HG03159 (cell line): ENCODE data around the gene RNU6-7.

Source experiments
- ATAC-seq: cut with Tn5 transposase; IDR thresholded peaks from one replicate; pipeline ENCODE4 v1.9.1; 2021; ENCODE audit warnings: mild to moderate bottlenecking, moderate library complexity; ENCODE audit not compliant: unreplicated experiment

The RNU6-7 gene

DNA sequence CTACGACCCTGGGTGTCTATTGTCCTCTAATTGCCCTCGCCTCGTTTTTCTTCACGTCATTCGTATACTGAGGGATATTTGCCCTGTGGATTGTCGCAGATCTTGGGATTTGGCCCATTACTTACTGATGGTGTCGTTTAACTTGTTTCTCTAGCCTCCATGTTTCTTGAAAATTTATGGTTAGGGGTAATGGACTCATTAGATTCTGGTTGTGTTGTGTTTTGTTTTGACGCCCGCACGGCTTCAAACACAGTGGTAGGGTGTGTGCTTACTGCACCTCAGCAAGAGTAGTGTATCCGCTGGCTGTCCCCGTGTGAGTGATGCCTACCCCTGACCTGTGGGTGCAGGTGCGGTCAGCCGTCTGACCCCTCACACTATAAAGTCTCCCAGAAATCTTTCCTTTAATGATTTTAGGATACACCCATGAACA lies 2.1 kb downstream of the RNU6-7 start:
- ATAC-seq, result no peak

DNA sequence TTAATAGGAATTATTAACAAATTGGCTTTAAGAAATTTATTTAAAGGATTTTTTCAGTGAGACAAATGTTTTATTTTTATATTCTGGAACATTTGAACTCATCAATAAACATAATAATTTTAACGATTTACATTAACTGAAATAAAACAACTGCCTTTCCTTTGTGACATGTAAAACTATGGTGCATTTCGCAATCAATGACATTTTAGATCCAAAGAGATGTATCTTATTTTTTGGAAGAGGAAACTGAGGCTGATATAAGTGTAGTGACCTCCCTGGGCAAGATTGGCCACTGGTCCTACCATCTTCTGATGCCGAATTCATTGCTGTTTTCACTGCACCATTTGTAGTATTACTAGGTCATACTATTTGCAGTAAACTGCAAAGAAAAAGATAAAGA lies 3.7 kb downstream of the RNU6-7 start:
- ATAC-seq, result no peak

DNA sequence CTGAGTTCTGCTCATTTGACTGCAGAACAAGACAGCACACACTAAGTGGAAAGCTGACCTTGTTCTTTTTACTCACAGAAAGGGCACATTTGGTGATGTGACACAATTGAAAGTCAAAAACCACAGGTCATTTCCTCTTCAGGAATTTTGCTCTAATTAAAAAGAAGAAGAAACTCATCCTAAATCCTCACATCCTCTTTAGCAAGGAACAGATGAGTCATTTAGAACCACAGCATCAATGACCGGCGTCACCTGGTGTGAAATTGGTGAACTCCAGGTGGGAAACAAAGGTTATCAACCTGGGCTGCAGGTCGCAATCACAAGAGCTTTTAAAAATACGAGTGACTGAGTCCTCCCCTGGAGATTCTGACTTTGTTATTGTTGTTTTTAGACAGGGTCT lies 4.1 kb downstream of the RNU6-7 start:
- ATAC-seq, result no peak

DNA sequence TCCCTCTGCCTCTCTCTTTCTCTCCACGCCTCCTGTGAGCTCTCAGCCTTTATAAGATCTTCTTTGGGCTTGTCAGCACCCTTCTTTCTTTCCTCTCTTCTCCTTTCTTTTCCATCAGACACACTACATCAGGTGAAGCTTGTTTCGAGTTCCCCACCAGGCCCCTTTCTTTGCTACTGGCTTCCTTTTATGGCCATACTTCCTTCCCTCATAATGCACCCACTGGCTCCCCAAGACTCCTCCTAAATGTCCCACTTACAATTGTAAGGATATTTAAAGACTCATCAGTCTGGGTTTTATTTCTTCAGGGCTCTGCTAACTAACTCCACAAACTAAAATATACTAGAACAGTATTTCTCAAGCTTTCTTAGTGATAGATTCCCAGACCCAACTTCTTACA lies 4.7 kb downstream of the RNU6-7 start:
- no peak for ATAC-seq

DNA sequence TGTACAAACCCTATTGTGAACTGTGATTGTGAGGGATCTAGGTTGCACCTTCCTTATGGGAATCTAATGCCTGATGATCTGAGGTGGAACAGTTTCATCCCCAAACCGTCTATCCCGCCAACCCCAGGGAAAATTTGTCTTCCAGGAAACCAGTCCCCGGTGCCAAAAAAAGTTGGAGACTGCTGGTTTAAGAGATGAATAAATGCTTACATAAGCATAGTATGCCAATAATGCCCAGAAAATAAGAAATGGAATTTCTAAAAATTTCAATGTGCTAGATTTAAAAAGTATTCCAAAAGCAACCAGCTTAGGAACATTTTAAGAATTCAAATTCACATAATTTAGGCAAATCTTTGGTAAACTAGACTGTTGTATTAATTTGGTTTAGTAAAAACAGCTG lies 6.6 kb downstream of the RNU6-7 start:
- no peak for ATAC-seq

DNA sequence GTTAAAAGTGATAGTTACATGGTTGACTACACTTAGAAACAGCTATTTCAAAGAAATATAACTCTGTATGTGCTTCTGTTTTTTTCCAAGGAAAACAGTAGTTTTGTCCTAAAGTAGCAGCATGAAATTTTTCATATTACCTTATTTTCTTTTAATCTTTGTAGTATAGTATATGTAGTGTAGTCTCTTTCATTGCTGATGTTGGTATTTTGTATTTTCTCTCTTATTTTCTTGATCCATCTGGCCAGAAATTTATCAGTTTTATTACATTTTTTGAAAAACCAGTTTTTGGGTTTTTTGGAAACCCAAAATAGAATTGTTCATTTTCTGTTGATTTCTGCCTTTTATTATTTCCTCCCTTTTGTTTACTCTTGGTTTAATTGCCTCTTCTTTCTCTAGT lies 7.6 kb downstream of the RNU6-7 start:
- ATAC-seq, result no peak

DNA sequence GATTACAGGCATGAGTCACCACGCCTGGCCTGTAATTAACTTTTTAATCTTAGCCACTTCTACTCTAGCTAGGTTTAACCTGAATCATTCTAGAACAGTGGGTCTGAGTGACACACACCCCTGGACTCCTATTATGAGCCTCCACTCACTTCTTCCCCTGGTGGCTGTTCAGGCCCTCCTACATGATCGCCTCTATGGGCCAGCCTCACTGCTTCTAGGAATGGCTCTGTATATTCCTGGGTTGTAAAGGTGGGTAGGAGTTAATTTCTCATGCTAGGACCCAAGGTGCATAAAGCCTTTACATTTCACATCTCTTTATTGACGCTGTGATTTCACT lies 9.2 kb downstream of the RNU6-7 start:
- ATAC-seq, result no peak

DNA sequence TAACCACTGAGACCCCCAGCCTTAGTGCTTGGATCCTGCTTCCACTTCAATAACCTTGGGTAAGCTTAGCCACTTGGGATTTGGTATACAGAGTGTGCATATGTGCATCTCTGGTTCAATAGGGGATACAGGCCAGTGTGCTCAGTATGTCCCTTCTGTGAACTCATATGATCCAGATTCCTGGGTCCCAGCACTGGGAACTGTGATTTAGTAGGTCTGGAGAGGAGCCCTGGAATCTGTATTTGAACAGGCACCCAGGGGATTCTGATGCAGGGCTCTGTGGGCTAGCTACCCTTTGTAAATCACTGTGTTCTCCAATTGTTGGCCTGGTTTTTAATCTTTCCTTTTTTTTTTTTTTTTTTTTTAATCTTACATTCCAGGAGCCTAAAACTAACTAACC lies 11.0 kb downstream of the RNU6-7 start:
- ATAC-seq, result no peak

DNA sequence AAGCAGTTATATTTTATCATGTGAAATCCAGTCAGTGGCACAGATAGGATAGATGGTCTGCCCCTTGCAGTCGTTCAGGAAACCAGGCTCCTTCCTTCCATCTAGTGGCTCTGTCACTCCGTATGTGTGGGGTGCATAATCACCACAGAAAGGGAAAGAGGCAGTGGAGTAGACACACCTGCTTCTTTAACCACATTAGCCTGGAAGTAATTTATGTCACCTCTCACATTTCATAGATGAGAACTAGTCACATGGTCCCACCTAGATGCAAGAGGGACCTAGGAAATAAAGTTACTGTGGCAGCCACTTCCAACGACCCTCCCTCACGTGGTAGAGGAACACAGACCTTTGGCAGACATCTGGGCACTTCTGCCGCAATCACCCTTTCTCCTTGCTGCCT lies 15.5 kb downstream of the RNU6-7 start:
- no peak for ATAC-seq

DNA sequence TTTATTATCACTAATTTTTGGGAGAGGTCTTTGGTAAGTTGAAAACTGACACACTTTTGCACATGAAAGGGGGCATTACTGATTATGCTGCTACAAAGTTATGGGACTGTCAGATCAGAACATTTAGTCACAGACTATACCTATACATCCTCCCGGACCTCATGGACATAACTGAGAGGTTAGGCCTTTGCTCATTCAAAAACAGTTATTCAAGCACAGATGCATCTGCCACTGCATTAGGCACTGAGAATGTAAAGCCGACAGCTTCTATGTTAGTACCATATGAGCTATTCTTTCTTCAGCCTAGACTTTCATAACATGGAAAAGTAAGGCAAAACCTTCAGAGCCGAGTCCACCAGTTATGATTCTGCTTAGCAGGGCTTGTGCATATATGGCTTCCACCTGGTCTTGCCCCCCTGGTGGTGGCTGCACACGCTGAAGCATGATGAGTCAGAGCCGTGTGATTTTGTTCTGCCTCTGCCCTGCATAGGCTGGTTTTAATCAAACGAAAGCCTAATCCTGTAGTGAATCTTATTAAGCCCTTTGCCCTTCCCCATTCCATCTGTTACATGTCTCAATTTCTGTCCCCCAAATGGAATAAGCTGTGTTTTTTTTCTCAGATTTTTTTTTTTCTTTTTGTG lies 23.0 kb downstream of the RNU6-7 start:
- no peak for ATAC-seq

DNA sequence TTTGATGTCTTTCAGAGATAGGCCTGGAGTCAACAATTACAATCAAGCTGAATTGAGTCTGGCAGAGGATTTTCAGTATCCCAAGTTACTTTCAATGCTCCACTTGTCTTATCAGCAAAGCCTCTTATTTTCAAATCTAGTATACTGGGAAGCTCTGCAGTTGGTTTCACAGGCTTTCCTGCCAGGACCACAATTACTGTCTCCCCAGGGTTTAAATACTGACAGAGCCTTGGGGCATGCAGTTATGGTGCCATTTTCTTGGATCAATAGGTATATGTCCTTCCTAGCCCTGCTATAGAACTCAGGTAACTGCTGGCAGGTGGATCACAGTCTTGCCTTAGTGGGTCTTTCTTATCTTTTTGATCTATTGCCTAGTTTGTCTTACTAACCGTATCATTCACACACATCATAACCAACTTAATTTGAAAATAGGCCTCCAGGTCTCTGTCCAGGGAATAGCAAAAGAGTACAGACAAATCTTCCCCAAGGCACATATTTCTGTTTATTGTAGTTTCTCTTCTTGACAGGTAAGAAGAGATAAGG lies 23.6 kb downstream of the RNU6-7 start:
- ATAC-seq, result no peak

DNA sequence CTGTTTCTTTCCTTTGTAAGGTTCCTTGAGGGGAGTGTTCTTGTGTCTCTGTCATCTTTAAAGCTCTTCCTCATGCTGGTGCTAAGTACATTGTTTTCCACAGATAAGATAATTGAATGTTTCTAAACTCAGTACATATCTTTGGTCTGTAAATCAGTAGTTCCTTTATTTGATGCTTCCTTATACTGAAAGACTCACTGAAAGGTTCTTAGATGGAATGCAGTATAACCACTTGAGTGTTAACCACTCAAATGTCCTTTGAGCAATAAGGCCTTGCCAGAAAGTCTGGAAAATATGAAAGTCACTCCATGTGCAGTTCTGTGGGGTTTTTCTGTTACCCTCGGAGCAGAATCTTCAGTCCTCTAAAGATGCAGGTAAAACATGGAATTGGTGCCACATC lies 24.2 kb downstream of the RNU6-7 start:
- no peak for ATAC-seq

DNA sequence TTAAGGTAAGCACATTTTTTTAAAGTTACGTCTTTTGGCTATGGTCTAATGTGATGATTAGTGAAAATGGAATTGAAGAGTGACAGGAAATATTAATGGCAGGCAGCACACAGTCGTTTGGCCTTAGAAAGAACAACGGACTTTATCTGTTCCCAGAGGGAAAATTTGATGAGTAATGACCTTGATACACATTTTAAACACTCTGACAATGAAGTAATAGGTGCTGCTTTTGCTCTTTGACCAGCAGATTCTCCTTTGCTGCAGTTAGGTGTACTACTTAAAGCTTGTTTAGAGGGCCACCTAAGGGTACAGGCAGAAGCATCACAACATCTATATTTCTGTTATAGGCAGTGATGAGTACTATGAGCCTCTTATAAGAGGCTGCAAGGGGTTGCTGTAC lies 28.3 kb downstream of the RNU6-7 start:
- no peak for ATAC-seq

DNA sequence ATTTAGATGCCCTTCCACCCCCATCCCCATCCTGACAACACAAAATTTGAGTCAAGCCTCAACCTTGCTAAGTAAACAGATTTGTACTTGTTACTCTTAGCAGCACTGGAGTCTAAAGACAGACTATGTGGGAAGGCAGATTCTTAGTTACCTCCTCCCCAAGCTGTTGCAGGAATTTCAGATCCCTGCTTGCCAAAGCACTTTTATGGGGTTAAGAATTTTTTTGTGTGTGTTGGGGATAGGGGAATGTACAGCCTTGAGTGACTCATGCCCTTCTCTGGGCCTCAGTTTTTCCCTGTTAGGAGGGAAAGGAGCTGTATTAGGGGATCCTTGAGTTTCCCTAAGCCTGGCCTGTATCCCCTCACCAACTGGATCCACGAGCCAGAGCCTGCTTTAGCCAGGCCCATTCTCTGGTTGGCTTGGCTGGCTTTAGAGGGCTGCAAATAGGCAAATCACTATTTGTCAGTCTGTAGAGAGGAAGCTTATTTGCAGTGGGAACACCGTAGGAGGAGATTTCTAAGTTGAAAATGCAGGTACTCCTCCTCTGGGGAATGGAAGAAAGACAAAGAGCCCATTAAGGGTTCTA lies 28.9 kb downstream of the RNU6-7 start:
- no peak for ATAC-seq

DNA sequence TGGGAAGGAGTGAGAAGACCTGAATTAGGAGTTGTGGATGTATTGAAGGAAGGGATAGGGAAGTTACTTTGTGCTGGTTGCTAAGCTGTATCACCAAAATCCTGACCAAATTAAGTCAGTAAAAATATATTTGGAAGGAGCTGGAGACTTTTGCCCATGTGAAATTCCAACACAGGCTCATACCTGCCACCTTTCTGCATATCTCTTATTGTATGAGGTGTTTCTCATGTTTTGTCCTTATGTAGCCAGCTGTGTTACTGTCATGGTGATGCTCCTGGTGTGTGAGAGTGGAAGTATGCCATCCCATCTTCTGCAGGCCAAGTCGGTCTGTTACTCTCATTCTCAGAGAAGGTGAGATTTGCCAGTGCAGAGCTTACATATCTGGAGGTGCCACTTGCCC lies 30.6 kb downstream of the RNU6-7 start:
- no peak for ATAC-seq

DNA sequence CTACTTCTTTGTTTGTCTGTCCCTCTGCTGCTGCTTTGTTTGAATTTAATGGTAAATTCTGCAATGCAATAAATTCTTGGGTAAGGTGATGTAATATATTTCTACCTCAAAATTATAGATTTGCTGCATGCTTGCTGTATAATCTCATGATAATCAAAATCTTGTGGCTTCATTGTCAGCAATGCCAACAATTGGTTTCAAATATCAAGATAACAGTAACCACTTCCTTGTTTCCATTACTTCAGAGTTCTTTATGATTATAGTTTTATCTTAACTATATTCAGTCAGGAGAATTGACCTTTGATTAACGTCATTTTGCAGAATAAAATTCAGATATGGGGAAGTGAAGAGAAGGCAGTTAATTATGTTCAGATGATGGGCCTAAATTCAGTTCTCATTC lies 31.4 kb downstream of the RNU6-7 start:
- ATAC-seq, result no peak

DNA sequence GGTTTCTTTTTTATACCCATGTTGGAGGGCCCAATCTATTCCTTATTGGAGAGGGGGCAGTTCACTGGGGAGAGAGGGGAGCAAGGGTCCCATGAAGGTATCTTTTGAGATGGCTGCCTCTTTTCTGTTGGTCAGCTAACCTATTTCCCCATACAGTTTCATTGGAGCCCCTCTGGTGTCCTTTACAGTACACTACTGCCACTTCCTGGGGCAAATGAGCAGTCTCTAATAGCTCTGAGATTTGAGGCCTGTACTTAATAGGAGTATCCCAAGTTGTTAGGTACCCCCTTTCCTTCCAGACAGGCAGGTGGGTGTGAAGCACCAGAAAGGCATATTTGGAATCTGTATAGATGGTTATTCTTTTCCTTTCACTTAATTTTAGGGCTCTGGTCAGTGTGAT lies 42.6 kb downstream of the RNU6-7 start:
- no peak for ATAC-seq

DNA sequence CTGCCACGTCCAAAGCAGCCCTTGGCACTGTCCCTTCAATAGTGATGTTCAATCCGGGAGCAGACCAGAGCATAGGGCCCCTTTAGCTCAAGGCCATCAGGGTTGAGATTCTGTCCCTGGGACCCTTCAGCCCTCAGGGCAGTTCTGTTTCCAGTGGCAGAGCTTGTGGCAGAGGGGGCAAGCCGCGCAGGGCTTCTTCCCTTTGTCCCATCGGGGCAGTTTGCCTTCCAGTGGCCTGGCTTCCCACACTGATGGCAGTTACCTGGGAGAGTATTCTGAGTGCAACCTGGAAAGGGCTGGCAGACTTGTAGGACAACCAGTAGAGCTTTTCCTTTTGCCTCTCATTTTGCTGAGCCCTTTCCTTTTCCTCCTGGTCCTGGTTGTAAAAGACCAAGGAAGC lies 44.9 kb downstream of the RNU6-7 start:
- ATAC-seq, result no peak

DNA sequence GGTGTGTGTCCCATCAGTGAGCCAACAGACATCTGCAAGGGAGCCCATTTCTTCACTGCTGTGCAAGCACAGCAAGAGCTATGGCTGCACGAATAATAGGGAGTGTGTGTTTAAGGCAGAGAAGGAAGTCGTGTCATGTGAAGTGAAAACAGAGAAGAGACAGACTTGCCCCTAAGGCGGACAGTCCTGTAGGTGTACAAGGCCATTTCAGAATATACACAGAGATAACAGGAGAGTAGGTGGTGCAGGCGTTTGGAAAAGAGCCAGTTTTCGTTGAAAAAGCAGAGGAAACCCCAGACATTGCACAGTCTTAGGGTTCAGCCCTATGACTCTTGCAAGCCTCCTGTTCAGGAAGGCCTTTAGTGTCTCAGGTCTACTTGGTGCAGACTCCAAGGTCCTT lies 47.5 kb downstream of the RNU6-7 start:
- ATAC-seq, result no peak

DNA sequence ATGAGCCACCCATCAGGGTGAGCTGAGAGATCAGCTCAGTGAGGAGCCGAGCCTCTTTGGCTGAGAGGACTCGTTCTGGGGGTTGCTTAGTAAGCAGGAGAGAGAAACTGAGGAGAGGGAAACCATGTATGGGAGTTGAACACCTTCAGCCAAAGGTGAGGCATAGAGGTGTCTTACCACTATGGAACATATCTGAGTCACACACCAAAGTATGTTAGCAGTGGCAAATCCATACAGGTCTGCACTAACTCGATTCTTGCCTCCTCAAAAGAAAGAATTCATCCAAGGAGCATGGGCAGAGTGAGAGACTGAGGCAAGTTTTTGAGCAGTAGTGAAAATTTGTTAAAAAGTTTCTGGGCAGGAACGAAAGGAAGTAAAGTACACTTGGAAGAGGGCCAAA lies 47.9 kb downstream of the RNU6-7 start:
- no peak for ATAC-seq

DNA sequence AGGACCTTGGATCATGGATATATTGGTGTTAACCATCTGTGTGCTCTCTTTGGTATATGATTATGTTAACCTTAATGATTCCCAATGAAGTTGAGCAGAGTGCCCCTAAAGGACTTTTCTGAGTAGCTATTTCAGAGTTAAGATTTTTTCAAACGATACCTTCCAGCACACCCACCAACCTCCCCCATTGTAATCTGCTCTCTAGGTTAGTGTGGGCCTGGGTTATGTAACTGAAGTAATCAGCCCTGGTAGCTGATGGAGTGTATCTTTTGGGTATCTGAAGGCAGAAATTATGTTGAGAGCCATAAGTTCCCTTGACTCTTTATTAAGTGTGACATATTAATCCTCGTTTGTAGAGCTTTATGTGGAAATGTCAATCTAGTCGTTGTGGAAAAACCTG lies 48.8 kb downstream of the RNU6-7 start:
- ATAC-seq, result no peak

DNA sequence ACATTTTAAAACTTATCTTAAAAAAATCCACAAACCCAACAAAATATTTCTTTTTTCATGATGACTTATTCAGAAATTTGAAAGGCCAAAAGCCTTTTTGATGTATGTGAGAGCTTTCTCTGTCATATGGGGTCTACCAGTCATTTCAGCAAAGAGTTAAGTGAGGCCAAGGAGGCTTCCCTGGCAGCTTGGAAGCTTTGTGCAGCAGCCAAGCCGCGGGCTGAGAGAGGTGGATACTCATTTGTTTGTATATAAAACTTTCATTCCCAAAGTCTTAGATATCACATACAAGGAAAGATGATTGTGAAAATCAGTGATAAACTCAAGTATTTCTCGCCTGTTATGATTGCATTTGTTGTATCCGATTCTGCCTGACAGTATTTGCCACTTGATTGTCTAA lies 49.7 kb downstream of the RNU6-7 start:
- ATAC-seq, result no peak
